ENCODE data around the gene BDKRB1.

Gene BDKRB1

DNA sequence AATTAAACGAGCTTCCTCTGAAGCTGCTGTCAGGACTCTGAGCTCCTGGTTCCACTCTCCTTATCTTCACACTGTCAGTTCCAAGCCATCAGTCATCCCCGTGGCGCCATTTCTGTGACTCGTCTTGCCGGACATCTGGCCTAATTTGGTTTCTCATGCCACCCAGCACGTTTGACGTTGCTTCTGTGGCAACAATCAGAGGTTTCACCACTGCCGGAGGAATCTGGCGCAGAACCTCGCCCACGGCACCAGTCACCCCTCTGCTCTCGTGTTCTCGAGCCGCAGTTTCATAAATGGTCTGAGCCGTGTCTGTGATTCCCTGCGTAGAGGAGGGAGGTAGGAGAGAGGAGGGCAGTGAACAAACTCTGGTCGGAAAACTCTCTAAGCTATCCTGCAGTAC is 29.7 kb downstream of the BDKRB1 start:
- no peak for DNase-seq

DNA sequence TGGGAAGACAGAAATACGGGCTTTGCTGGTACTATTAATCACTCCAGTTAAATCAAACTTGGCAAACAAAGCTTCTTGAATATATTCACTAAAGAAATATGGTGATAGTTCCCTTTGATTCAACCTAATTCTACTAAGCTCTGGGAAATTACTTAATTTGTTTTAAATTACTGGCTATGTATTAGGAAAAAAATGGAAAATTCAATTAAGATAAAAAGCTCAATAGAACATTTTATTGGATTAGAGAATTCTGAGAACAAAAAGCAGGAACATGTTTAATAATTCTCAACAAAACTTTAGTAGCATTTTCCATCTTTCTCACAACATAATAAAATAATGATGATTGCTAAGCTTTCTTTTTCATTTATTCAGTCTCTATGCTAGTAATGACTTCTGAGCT is 30.2 kb downstream of the BDKRB1 start:
- DNase-seq = no peak

DNA sequence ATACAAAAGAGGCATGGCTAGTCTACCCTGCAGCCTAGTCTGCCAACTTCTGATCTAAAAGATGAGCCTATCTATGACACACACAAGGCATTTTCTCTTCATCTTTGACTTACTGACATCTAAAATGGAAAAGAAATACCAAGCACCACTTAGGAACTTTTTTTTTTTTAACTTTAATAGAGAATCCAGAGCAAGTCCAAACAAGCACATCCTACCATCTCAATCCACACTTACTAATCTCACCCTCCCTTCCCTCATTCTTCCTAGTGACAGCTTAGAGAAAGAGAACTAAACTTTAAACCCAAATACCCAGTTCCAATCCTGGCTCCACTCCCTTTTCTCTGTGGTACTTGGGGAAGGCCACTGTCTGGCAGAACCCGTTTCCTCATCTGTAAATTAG is 31.8 kb downstream of the BDKRB1 start:
- DNase-seq = no peak

DNA sequence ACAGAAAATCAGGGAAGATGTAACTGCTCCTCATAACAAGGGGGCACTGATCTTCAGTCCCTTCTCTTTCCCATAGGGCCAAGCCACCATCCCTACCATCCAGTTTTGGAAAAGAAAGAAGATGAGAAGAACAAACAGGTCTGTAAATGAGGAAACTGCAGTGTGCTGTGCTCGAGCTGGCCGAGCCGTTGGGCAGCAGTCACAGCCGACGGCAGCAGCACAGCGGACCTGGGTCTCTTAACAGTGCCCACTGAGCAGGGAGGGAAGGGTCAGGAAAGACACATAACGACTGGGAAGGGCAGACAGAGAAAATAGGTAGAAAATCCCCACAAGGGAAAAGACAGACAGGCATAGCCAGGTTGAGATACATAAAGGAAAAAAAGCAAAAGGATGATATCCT is 38.2 kb downstream of the BDKRB1 start:
- no peak for DNase-seq

DNA sequence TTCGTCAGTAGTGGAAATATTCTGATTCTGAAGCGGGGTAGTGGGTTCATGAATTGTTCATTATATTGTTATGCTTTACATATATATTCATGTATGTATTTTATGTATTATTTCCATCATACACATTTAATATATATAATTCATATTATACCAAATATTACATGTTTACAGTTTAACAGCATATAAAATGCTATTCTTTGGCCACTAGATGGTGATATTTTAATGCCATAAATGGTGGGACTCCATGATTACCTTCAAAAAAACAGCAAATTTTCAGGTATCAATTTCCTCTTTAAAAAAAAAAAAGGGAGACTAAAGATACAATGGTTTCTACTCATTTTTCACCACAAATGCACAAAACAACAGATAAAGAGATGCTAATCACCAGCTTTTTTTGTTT is 41.0 kb downstream of the BDKRB1 start:
- DNase-seq = no peak

DNA sequence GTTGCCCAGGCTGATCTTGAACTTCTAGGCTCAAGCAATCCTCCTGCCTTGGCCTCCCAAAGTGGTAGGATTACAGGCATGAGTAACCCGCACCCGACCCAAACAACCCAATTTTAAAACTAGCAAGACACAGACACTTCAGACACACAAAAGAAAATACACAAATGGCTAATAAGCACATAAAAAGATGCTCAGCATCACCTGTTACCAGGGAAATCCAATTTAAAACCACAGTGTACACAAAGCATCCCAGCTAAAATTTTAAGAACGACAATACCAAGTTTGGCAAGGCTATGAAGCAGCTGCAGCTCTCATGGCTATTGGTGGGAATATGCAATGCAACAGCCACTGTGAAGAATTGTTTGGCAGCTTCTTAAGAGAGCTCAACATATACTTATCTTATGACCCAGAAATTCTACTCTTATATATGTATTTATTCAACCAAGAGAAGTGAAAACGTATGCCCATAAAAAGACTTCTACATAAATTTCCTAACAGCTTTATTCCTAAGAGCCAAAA is 42.0 kb downstream of the BDKRB1 start:
- DNase-seq = no peak

DNA sequence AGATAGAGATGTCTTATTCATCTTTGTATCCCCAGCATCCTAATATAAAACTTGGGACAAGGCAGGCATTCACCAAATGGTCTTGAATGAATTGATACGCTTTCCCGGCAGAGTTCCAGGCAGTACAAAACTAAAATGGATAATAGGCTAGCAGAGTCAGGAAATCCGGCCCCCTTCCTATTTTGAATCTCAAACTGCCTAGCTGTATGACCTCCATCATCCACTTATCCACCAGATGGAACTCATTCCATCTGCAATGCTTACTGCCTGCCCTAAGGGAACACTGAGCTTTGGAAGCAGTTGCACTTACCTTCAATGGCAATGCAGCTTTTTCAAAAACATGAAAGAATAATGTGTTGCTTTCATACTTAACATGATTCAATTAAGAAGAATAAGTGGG is 43.4 kb downstream of the BDKRB1 start:
- DNase-seq = no peak

DNA sequence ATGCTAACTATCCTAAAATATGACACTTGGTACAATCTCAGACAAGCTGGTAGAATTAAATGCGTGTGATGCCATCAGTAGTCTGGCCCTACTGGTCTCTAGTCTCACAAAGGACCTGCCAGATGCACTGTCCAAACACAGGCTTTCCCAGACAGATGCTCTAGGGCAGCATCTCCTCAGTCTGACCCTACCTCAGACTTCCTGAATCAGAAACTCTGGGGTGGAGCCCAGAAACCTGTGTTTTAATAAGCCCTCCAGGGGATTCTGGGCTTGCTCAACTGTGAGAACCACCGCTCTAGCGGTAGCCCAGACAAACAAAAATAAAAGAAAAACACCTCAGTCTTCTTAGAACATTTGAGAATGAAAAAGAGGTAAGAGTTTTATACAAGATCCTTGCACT is 48.0 kb downstream of the BDKRB1 start:
- no peak for DNase-seq

DNA sequence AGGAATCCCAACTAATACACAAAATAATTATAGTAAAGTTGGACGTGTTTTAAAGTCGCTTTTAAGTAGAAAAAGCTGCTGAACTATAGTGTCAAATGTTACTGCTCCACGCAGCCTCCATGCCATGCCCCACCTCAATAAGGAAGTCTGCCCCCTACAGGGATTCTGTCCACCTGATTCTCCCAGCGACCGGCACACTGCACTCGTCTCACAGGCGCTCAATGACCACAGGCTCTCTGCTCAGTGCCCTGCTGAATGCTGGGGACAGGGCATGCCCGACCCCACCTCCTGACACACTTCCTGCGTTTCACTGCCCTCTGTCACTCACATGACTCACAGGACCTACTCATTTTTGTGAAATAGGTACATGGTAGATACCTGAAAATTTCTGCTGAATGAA is 48.9 kb downstream of the BDKRB1 start:
- DNase-seq = no peak

DNA sequence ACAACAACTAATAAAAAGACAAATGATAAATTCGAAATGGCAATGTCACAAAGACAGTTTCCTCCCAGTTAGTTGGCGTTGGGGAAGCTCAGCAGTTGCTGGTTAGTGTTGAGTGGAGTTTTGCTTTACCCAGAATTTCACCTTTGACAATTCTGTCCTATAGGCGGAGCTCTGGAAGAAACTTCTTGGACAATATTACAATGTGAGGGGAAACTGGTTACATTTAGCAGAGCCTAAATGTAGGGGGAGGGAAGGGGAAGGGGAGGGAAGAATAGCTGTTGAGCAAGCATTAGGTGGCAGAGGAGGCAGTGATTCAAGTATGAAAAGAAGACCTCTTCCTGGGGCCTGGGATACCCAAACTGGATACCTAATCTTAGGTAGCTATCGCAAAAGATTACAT is 51.4 kb downstream of the BDKRB1 start:
- DNase-seq = no peak

DNA sequence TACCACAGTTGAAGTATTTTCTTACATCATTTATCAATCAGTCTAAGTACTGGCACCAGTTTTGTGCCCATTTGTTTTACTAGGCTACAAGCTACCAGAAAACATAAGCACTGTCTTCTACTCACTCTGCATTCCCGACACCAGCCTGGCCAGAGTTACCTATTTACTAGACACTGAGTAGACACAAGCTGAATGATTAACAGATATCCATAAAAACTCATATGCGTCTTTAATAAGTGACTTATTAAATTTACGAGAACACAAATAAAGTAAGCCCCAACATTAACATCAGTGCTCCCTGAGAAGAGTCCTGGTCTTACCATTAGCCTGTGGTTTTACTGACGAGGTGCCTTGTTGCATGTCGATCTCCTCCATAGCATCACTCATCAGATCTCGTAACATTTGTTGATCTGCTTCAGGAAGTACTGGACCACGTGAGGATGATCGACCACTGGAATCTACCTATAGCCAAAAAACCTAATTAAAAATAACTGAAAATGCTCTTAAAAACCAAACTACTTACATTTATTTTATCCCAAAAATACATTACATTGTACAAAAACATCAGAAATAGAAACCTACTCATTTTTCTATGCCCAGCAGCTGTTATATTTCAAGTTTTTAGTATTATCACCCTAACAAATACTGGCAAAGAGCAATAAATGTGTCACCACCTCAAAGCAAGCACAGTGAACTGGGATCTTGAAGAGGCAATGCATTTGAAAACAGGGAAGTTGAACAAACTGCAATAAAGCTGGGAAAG is 53.3 kb downstream of the BDKRB1 start:
- no peak for DNase-seq

DNA sequence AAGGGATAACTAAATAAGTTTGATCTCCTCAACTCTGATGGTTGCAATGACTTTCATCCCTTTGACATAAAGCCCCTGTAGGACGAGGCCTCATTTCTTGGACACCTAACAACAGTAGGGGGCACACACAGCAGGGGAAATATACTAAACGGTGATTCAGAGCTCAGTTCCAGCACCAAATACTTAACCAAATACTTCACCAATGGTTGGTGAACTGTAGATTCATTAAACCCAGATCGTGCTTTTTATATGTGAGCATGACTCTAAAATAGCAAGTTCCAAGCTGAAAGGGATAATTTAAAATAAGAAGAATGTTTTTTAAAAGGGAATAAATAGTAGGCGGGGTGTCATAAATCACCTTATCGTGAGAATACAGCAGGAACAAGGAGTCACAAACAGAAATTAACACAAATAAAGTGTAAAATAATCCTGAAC is 53.9 kb downstream of the BDKRB1 start:
- DNase-seq = no peak

DNA sequence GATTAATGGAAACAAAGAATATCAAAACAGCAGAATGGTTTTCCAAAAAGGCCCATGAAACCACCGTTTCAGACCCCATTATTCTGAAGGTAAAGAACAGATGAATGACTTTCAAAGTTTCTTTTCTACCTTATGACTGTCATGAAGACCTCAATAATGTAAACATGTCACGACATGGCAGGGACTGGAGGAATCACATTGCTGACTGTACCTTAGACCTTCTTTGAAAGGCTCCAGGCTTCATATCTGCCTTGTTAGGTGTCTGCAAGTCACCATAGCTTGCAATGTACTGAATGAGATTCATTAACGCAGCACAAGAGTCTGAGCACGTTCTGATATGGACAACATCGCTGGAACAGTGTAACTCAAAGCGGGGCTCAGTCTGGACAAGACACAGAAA is 54.9 kb downstream of the BDKRB1 start:
- no peak for DNase-seq
